Measurements from ENCODE around the gene UQCRQ. TPM values are rescaled to one million over a fixed set of nuclear protein-coding genes. Genes with fewer than 3 reads are reported as not detected.

Gene UQCRQ
- total RNA-seq, 1 experiment from 2014 or later, result 356 TPM

GRCh38 chr5:132871459-132872284 is 5.2 kb downstream of the UQCRQ start:
- Mint-ChIP-seq H3K4me3 (ENCODE audit: unreplicated experiment) (no peak overlapping the region), H3K27me3 (ENCODE audit: insufficient read depth, unreplicated experiment) (no peaks in the 10 kb centered on the region), H3K36me3 (ENCODE audit: insufficient read depth, unreplicated experiment) (peaks cover 84% of the 10 kb centered on the region), H3K27ac (ENCODE audit: unreplicated experiment) (peak overlapping the region; percentile 45), H3K4me1 (ENCODE audit: low read depth, unreplicated experiment) (peaks cover 26% of the 10 kb centered on the region), H3K9me3 (ENCODE audit: unreplicated experiment) (no peaks in the 10 kb centered on the region)
- Histone ChIP-seq H3K4me3 (ENCODE audit: low read depth, low read length) (no peak overlapping the region), H3K4me1 (peaks cover 45% of the 10 kb centered on the region), H3K27me3 (replicated peaks; ENCODE audit: control insufficient read depth, insufficient read depth, low read length) (no peaks in the 10 kb centered on the region), H3K9me3 (no peaks in the 10 kb centered on the region), H3K36me3 (ENCODE audit: control insufficient read depth, insufficient read depth, low read length) (peaks cover 10% of the 10 kb centered on the region)
- DNase-seq, result no peak
- no TSS peak for BruUV-seq (replicated peaks)
- ChIA-PET CTCF (no interaction called here), POLR2A (no interaction called here)
- TF ChIP-seq, protein P1, sequence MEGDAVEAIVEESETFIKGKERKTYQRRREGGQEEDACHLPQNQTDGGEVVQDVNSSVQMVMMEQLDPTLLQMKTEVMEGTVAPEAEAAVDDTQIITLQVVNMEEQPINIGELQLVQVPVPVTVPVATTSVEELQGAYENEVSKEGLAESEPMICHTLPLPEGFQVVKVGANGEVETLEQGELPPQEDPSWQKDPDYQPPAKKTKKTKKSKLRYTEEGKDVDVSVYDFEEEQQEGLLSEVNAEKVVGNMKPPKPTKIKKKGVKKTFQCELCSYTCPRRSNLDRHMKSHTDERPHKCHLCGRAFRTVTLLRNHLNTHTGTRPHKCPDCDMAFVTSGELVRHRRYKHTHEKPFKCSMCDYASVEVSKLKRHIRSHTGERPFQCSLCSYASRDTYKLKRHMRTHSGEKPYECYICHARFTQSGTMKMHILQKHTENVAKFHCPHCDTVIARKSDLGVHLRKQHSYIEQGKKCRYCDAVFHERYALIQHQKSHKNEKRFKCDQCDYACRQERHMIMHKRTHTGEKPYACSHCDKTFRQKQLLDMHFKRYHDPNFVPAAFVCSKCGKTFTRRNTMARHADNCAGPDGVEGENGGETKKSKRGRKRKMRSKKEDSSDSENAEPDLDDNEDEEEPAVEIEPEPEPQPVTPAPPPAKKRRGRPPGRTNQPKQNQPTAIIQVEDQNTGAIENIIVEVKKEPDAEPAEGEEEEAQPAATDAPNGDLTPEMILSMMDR (IDR thresholded peaks at IDR 0.05; ENCODE audit: insufficient read depth in 1 of 2, low read depth in 1 of 2, low read length in 1 of 2, severe bottlenecking in 1 of 2, unreplicated experiment in 1 of 2), result no peak
- intact Hi-C loops (cut with micrococcal nuclease; ENCODE audit: unreplicated experiment), result no loop called here

- H3K4me1 Mint-ChIP-seq (ENCODE audit: low read depth, unreplicated experiment), result peaks cover 26% of the 10 kb centered on the region
- Histone ChIP-seq H3K9me3 (no peaks in the 10 kb centered on the region), H3K4me3 (ENCODE audit: low read depth, low read length) (no peak overlapping the region), H3K4me1 (peaks cover 43% of the 10 kb centered on the region), H3K27me3 (replicated peaks; ENCODE audit: control insufficient read depth, insufficient read depth, low read length) (no peaks in the 10 kb centered on the region), H3K36me3 (ENCODE audit: control insufficient read depth, insufficient read depth, low read length) (peaks cover 10% of the 10 kb centered on the region)
- no peak for DNase-seq
- CTCF ChIA-PET, result no interaction called here
- H3K4me3 Mint-ChIP-seq (ENCODE audit: unreplicated experiment), result peak overlapping the region; percentile 17
- TF ChIP-seq, protein P1 (IDR thresholded peaks at IDR 0.05; ENCODE audit: insufficient read depth in 1 of 2, low read depth in 1 of 2, low read length in 1 of 2, severe bottlenecking in 1 of 2, unreplicated experiment in 1 of 2), result no peak
- no peaks in the 10 kb centered on the region for H3K27me3 Mint-ChIP-seq (ENCODE audit: insufficient read depth, unreplicated experiment)
- POLR2A ChIA-PET, result no interaction called here
- BruUV-seq (replicated peaks), result no TSS peak
- peaks cover 77% of the 10 kb centered on the region for H3K36me3 Mint-ChIP-seq (ENCODE audit: insufficient read depth, unreplicated experiment)
- H3K9me3 Mint-ChIP-seq (ENCODE audit: unreplicated experiment), result no peaks in the 10 kb centered on the region
- H3K27ac Mint-ChIP-seq (ENCODE audit: unreplicated experiment), result peak overlapping the region; percentile 45
- intact Hi-C loops (cut with micrococcal nuclease; ENCODE audit: unreplicated experiment), result loop anchor here (1.0 kb wide), 1 partner anchor 11 kb away; no protein-coding TSS in a partner anchor
These were observed 6.3 kb downstream of the UQCRQ start for GRCh38 chr5:132872788-132873118.

DNA sequence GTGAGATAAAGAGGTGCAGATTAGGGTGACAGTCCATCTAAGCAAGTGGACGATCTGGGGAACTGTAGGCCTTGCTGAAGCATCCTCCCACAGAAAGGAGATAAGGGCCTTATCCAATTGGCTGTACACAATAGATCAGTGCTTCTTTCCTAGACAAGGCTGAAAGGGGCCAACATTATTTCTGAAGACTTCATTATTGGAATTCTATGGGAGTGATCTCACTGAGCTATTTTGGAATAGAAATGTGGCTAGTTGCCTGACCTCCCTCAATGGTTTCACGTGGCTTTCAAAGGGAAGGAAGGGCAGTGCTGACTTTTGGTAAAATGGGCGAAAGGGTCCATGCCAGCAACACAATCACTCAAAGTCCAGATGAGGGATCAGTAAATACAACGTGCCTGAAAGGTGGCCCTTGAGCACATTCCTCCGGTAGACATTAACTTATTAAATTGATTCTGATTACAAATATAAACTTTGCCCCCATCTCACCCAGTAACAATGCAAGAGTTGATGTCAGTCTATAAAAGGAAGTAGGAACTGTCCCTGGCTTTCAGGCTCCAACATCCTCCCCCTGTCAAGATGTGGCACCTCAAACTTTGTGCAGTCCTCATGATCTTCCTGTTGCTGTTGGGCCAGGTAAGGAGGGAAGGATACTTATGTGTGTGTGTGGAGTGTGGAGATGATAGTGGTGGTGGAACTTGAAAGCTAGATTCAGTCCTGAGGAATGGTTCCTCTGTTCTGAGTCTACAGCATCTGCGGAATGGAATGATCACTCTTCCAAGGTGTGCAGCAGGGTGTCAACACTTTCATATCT is 6.9 kb downstream of the UQCRQ start, which contains the start of gene LEAP2:
Gene LEAP2, plus strand, starts transcription at position 550 of the 811 bp plus-strand sequence. Its CDS starts 27 bp downstream, at position 577.
- Mint-ChIP-seq H3K27ac (ENCODE audit: unreplicated experiment) (peak within 1 kb of the TSS; percentile 45), H3K4me3 (ENCODE audit: unreplicated experiment) (peak within 1 kb of the TSS; percentile 47), H3K4me1 (ENCODE audit: low read depth, unreplicated experiment) (peaks cover 26% of the 10 kb centered on the region), H3K36me3 (ENCODE audit: insufficient read depth, unreplicated experiment) (peaks cover 77% of the 10 kb centered on the region), H3K27me3 (ENCODE audit: insufficient read depth, unreplicated experiment) (no peaks in the 10 kb centered on the region), H3K9me3 (ENCODE audit: unreplicated experiment) (no peaks in the 10 kb centered on the region)
- Histone ChIP-seq H3K27me3 (replicated peaks; ENCODE audit: control insufficient read depth, insufficient read depth, low read length) (no peaks in the 10 kb centered on the region), H3K36me3 (ENCODE audit: control insufficient read depth, insufficient read depth, low read length) (peaks cover 11% of the 10 kb centered on the region), H3K4me3 (ENCODE audit: low read depth, low read length) (no peak within 1 kb of the TSS), H3K4me1 (peaks cover 43% of the 10 kb centered on the region), H3K9me3 (no peaks in the 10 kb centered on the region)
- CTCF ChIA-PET, result no interaction called here
- intact Hi-C loops (cut with micrococcal nuclease; ENCODE audit: unreplicated experiment), result loop anchor here (1.0 kb wide), 1 partner anchor 10 kb away; no protein-coding TSS in a partner anchor
- POLR2A ChIA-PET, result no interaction called here
- no TSS peak for BruUV-seq (replicated peaks)
- TF ChIP-seq, protein P1 (IDR thresholded peaks at IDR 0.05; ENCODE audit: insufficient read depth in 1 of 2, low read depth in 1 of 2, low read length in 1 of 2, severe bottlenecking in 1 of 2, unreplicated experiment in 1 of 2), result no peak
- DNase-seq, result peak; percentile 60 to 70

All from Caco-2 (cell line).